ENCODE measurements around the gene COL6A1. TPM values are rescaled to one million over a fixed set of nuclear protein-coding genes. Genes with fewer than 3 reads are reported as not detected.

Gene COL6A1
- total RNA-seq, 1 experiment from 2014 or later, result 87.5 TPM

GRCh38 chr21:46000731-46001641, 19.4 kb downstream of the COL6A1 start (continued):
- TF ChIP-seq ATF3 (IDR thresholded peaks at IDR 0.05), result no peak

GRCh38 chr21:46001821-46002681, 20.5 kb downstream of the COL6A1 start:
- Histone ChIP-seq H3K79me2 (ENCODE audit: insufficient read depth, low read length) (no peaks in the 10 kb centered on the region), H3K4me2 (ENCODE audit: low read length) (no peak overlapping the region), H3K9me2 (ENCODE audit: insufficient read depth) (no peaks in the 10 kb centered on the region), H2AFZ (ENCODE audit: low read depth, low read length, poor library complexity, severe bottlenecking) (no peak overlapping the region), H4K20me1 (ENCODE audit: insufficient read depth) (no peaks in the 10 kb centered on the region), H3K9me3 (ENCODE audit: control insufficient read depth in 1 of 2, insufficient read depth in 1 of 2, low read depth in 1 of 2, low read length in 2 of 2) (no peaks in the 10 kb centered on the region), H3K9ac (ENCODE audit: low read length) (no peak overlapping the region), H3K27ac (ENCODE audit: low read depth, low read length) (no peak overlapping the region), H3K27me3 (ENCODE audit: insufficient read depth, low read length) (no peaks in the 10 kb centered on the region), H3K4me1 (ENCODE audit: control insufficient read depth in 1 of 2, insufficient read depth in 2 of 2, low read length in 2 of 2) (peaks cover 2 to 9% of the 10 kb centered on the region in 2 experiments; a peak in 2 of 4 replicates), H3K36me3 (ENCODE audit: control insufficient read depth in 1 of 2, insufficient read depth in 2 of 2, low read length in 2 of 2) (no peaks in the 10 kb centered on the region; a peak in 1 of 4 replicates), H3K4me3 (replicated peaks in 1 of 2; ENCODE audit: low read depth in 1 of 2, low read length in 2 of 2) (no peak overlapping the region)
- intact Hi-C loops (cut with micrococcal nuclease), result no loop called here
- DNase-seq (ENCODE audit: low read depth, low spot score) (no peak), ATAC-seq (no peak)
- ChIA-PET CTCF (no interaction called here), POLR2A (no interaction called here), RAD21 (ENCODE audit: low non-redundant PET in 1 of 2, low total read pairs in 2 of 2, uncharacterized antibody in 2 of 2, unreplicated experiment in 2 of 2) (interaction anchor here in 1 of 2 experiments (0.5 kb wide), 1 partner anchor 33 kb away, joined by 3 read pairs; no protein-coding TSS in a partner anchor)
- no TSS peak for BruUV-seq (replicated peaks)
- TF ChIP-seq POLR2A (IDR thresholded peaks at IDR 0.05; ENCODE audit: borderline replicate concordance, extremely low read depth, insufficient read depth, insufficient read length) (no peak), SIN3A (IDR thresholded peaks at IDR 0.05; ENCODE audit: low read depth) (no peak), ATF3 (IDR thresholded peaks at IDR 0.05) (no peak), EZH2 (IDR thresholded peaks at IDR 0.05) (no peak)
